GM18951 (cell line): Measurements from ENCODE around the gene ACP2.

ENCODE experiments used
- POLR2A ChIP-seq: IDR thresholded peaks from 4 replicates; pipeline ENCODE4 v1.6.1; 2011; ENCODE audit warnings: mild to moderate bottlenecking; ENCODE audit not compliant: insufficient read length, insufficient read depth; ENCODE audit errors: extremely low read depth
- in situ Hi-C: fragments of 300-500 bp; cut with MboI; formaldehyde crosslinking; loops from one replicate; pipeline ENCODE4 v1.12.0; 2022; ENCODE audit warnings: low sequenced_read_pairs, mixed read lengths, inconsistent platforms; ENCODE audit not compliant: unreplicated experiment

The ACP2 gene

GRCh38 chr11:47274495-47275235 lies 26.1 kb upstream of the ACP2 start:
- in situ Hi-C loops, result no loop called here
- no peak for TF ChIP-seq POLR2A

GRCh38 chr11:47272706-47273105 lies 24.1 kb upstream of the ACP2 start:
- in situ Hi-C loops, result no loop called here
- no peak for TF ChIP-seq POLR2A

- in situ Hi-C loops, result no loop called here
- no peak for TF ChIP-seq POLR2A
Measured at GRCh38 chr11:47271961-47272661, 23.5 kb upstream of the ACP2 start.

- in situ Hi-C loops, result no loop called here
- no peak for TF ChIP-seq POLR2A
Measured at GRCh38 chr11:47271328-47271727, 22.7 kb upstream of the ACP2 start.

GRCh38 chr11:47270331-47271271 lies 22.0 kb upstream of the ACP2 start:
- in situ Hi-C loops, result no loop called here
- TF ChIP-seq POLR2A, result no peak

- TF ChIP-seq POLR2A, result peak; percentile 88
- in situ Hi-C loops, result no loop called here
Measured at GRCh38 chr11:47269829-47270305, 21.3 kb upstream of the ACP2 start, which contains the start of gene MADD. TSS of gene MADD (plus strand) at chr11:47270133.

GRCh38 chr11:47269002-47269828 lies 20.6 kb upstream of the ACP2 start:
- TF ChIP-seq POLR2A, result peak; percentile 45
- in situ Hi-C loops, result no loop called here

- in situ Hi-C loops, result no loop called here
- TF ChIP-seq POLR2A, result no peak
Measured at GRCh38 chr11:47268448-47269001, 19.9 kb upstream of the ACP2 start.

- TF ChIP-seq POLR2A, result no peak
- in situ Hi-C loops, result no loop called here
Measured at GRCh38 chr11:47267876-47268275, 19.3 kb upstream of the ACP2 start.

- TF ChIP-seq POLR2A, result no peak
- in situ Hi-C loops, result no loop called here
Measured at GRCh38 chr11:47264521-47264920, 15.9 kb upstream of the ACP2 start.

- in situ Hi-C loops, result no loop called here
Measured at GRCh38 chr11:47264119-47264518, 15.5 kb upstream of the ACP2 start.

GRCh38 chr11:47261291-47261800 lies 12.7 kb upstream of the ACP2 start:
- in situ Hi-C loops, result no loop called here
- no peak for TF ChIP-seq POLR2A

More at GRCh38 chr11:47264119-47264518, 15.5 kb upstream of the ACP2 start:
- no peak for TF ChIP-seq POLR2A
